ENCODE results near the gene IFIT2. TPM values are rescaled to one million over a fixed set of nuclear protein-coding genes. Genes with fewer than 3 reads are reported as not detected.

Gene IFIT2
- total RNA-seq, 1 donor from 2014 or later, result not detected

DNA sequence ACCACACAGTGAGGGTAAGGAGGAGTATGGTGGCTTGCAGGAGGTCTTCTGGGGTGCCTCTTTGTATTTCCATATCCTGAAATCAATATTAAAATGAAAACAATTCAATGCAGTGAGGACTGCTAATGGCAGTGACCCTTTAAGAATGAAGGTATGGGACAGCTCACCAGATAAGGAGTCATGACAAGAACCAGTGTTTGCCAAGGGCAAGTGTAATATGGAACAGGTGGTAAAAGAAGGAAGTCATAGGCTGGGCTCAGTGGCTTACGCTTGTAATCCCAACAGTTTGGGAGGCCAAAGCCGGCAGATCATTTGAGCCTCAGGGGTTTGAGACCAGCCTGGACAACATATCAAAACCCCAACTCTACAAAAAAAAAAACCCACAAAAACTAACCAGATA, 30.3 kb upstream of the IFIT2 start:
- Mint-ChIP-seq H3K27me3 (ENCODE audit: unreplicated experiment) (no peaks in the 10 kb centered on the region), H3K36me3 (ENCODE audit: unreplicated experiment) (peaks cover 4% of the 10 kb centered on the region), H3K27ac (ENCODE audit: unreplicated experiment) (no peak overlapping the region), H3K4me1 (ENCODE audit: low read depth, unreplicated experiment) (no peaks in the 10 kb centered on the region), H3K9me3 (ENCODE audit: unreplicated experiment) (no peaks in the 10 kb centered on the region), H3K4me3 (ENCODE audit: unreplicated experiment) (no peak overlapping the region)
- TF ChIP-seq CTCF (IDR thresholded peaks at IDR 0.05; ENCODE audit: partially characterized antibody, unreplicated experiment), result no peak
- DNase-seq, result no peak

DNA sequence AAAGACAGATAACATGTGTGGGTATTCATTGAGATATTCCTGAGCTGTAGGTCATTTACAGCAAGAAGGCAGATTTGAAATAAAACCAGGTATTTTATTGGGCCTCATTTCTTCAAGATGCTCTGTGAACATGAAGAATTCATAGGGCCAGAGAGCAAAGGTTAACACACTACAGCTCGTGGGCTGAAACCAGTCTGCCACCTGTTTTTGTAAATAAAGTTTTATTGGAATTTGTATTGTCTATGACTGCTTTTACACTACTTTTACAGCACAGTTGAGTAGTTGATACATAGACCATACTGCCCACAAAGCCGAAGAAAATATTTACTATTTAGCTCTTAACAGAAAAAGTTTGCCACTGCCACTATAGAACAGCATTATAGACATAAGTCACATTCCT, 28.2 kb upstream of the IFIT2 start:
- no peaks in the 10 kb centered on the region for H3K9me3 Mint-ChIP-seq (ENCODE audit: unreplicated experiment)
- H3K4me1 Mint-ChIP-seq (ENCODE audit: low read depth, unreplicated experiment), result peaks cover 2% of the 10 kb centered on the region
- peaks cover 4% of the 10 kb centered on the region for H3K36me3 Mint-ChIP-seq (ENCODE audit: unreplicated experiment)
- TF ChIP-seq CTCF (IDR thresholded peaks at IDR 0.05; ENCODE audit: partially characterized antibody, unreplicated experiment), result no peak
- DNase-seq, result no peak
- no peak overlapping the region for H3K27ac Mint-ChIP-seq (ENCODE audit: unreplicated experiment)
- H3K4me3 Mint-ChIP-seq (ENCODE audit: unreplicated experiment), result no peak overlapping the region
- no peaks in the 10 kb centered on the region for H3K27me3 Mint-ChIP-seq (ENCODE audit: unreplicated experiment)

DNA sequence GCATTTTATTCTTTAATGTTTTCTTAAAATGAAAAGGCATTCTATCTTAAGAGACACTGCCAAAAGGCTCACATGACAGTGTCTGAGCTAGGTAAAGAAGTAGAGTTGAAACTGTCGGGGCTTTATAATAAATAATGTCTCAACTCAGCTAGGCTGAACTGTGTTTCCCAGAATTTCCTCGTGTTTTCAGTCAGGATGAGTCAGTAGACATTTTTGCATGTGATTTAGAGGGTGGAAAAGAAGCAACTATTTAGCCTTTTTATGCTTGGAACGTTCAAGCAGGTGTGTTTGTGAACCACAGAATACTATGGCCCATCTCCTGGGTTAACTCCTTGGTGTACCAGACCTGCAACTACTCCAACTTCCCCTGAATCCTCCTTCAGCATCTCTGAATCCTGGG, 26.9 kb upstream of the IFIT2 start:
- H3K4me1 Mint-ChIP-seq (ENCODE audit: low read depth, unreplicated experiment), result peaks cover 5% of the 10 kb centered on the region
- H3K9me3 Mint-ChIP-seq (ENCODE audit: unreplicated experiment), result no peaks in the 10 kb centered on the region
- no peak overlapping the region for H3K4me3 Mint-ChIP-seq (ENCODE audit: unreplicated experiment)
- no peaks in the 10 kb centered on the region for H3K27me3 Mint-ChIP-seq (ENCODE audit: unreplicated experiment)
- no peak for TF ChIP-seq CTCF (IDR thresholded peaks at IDR 0.05; ENCODE audit: partially characterized antibody, unreplicated experiment)
- H3K36me3 Mint-ChIP-seq (ENCODE audit: unreplicated experiment), result peaks cover 4% of the 10 kb centered on the region
- no peak for DNase-seq
- H3K27ac Mint-ChIP-seq (ENCODE audit: unreplicated experiment), result no peak overlapping the region

DNA sequence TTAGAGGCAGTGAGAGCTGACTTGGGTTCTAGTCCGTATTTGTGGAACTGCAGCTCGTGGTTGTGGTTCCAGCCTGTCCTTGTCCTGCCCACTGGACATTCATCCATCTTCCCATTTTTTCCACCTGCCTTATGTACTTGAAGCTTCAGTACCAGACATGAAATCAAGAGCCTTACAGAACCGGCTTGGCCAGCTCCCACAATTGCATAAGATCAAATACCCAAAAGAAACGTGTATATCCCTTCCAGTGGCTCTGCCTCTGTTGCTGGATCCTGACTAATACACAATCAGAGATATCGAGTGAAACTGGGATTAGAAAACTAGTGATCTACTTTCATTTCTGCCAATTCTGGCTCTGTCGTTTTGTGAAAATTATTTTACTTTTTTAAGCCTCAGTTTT, 26.5 kb upstream of the IFIT2 start:
- no peak for TF ChIP-seq CTCF (IDR thresholded peaks at IDR 0.05; ENCODE audit: partially characterized antibody, unreplicated experiment)
- no peak overlapping the region for H3K4me3 Mint-ChIP-seq (ENCODE audit: unreplicated experiment)
- no peaks in the 10 kb centered on the region for H3K9me3 Mint-ChIP-seq (ENCODE audit: unreplicated experiment)
- H3K36me3 Mint-ChIP-seq (ENCODE audit: unreplicated experiment), result peaks cover 4% of the 10 kb centered on the region
- peaks cover 5% of the 10 kb centered on the region for H3K4me1 Mint-ChIP-seq (ENCODE audit: low read depth, unreplicated experiment)
- no peaks in the 10 kb centered on the region for H3K27me3 Mint-ChIP-seq (ENCODE audit: unreplicated experiment)
- H3K27ac Mint-ChIP-seq (ENCODE audit: unreplicated experiment), result no peak overlapping the region
- DNase-seq, result no peak

DNA sequence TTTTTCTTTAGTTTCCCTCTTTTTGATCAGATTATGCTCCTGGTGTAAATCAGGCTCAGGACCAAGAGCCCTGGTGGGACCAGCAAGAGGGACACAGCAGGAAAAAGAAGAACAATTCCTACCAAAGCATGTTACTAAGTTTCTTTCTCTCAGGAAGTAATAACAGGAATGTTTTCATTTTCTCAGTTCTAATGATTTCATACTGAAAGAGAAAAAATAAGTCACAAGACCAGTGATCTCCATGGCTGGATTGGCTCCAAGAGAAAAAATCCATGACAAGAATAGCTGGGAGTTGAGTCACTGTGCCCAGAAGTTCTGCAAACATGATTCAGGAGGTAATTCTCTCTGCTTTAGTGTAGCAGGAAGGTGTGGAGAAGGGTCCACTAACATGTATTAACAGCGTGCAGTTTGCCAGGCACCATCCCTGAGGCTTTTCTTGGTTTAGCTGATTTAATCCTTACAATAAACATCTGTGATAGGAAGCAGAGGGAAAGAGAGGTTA, 23.8 kb upstream of the IFIT2 start:
- H3K27ac Mint-ChIP-seq (ENCODE audit: unreplicated experiment), result no peak overlapping the region
- no peaks in the 10 kb centered on the region for H3K9me3 Mint-ChIP-seq (ENCODE audit: unreplicated experiment)
- no peaks in the 10 kb centered on the region for H3K36me3 Mint-ChIP-seq (ENCODE audit: unreplicated experiment)
- no peaks in the 10 kb centered on the region for H3K27me3 Mint-ChIP-seq (ENCODE audit: unreplicated experiment)
- H3K4me1 Mint-ChIP-seq (ENCODE audit: low read depth, unreplicated experiment), result peaks cover 5% of the 10 kb centered on the region
- TF ChIP-seq CTCF (IDR thresholded peaks at IDR 0.05; ENCODE audit: partially characterized antibody, unreplicated experiment), result no peak
- no peak for DNase-seq
- H3K4me3 Mint-ChIP-seq (ENCODE audit: unreplicated experiment), result no peak overlapping the region
